ENCODE results near the gene PHF11.
A peak's percentile ranks its signal among the peaks of the same experiment; 100 is the strongest.

The PHF11 gene

DNA sequence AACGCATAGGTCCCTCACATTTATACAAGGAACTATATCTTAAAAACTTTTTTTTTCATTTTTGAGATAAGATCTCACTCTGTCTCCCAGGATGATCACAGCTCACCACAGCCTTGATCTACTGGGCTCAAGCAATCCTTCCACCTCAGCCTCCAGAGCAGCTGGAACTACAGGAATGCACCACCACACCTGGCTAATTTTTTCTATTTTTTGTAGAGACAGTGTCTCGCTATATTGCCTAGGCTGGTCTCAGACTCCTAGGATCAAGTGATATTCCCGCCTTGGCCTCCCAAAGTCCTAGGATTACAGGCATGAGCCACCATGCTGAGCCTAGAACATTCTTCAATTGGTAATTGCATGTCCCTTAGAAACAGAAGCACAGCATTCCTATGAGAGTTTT lies 47.9 kb downstream of the PHF11 start:
- DNase-seq (no peak), ATAC-seq (ENCODE audit: insufficient read depth, low read depth) (no peak)
- Histone ChIP-seq H3K36me3 (ENCODE audit: insufficient read depth, low read length) (peaks cover 78% of the 10 kb centered on the region), H3K9ac (ENCODE audit: low read depth, low read length) (no peak overlapping the region), H2AFZ (ENCODE audit: low read depth, low read length) (no peak overlapping the region), H3K4me3 (ENCODE audit: low read depth in 1 of 2, low read length in 2 of 2) (no peak overlapping the region), H3K4me1 (ENCODE audit: insufficient read depth, low read length) (no peaks in the 10 kb centered on the region), H3K27me3 (ENCODE audit: insufficient read depth, low read length, poor library complexity) (no peaks in the 10 kb centered on the region), H4K20me1 (ENCODE audit: insufficient read depth, low read length) (no peaks in the 10 kb centered on the region), H3K27ac (ENCODE audit: low read length) (no peak overlapping the region), H3K9me3 (ENCODE audit: insufficient read depth, low read length, severe bottlenecking) (no peaks in the 10 kb centered on the region), H3K79me2 (ENCODE audit: insufficient read depth, low read length) (no peaks in the 10 kb centered on the region), H3K4me2 (ENCODE audit: insufficient read depth, low read length) (no peak overlapping the region)
- no peak for TF ChIP-seq EZH2 (IDR thresholded peaks at IDR 0.05; ENCODE audit: borderline replicate concordance, low read depth, low read length, severe bottlenecking)
- TF ChIP-seq, protein P1, sequence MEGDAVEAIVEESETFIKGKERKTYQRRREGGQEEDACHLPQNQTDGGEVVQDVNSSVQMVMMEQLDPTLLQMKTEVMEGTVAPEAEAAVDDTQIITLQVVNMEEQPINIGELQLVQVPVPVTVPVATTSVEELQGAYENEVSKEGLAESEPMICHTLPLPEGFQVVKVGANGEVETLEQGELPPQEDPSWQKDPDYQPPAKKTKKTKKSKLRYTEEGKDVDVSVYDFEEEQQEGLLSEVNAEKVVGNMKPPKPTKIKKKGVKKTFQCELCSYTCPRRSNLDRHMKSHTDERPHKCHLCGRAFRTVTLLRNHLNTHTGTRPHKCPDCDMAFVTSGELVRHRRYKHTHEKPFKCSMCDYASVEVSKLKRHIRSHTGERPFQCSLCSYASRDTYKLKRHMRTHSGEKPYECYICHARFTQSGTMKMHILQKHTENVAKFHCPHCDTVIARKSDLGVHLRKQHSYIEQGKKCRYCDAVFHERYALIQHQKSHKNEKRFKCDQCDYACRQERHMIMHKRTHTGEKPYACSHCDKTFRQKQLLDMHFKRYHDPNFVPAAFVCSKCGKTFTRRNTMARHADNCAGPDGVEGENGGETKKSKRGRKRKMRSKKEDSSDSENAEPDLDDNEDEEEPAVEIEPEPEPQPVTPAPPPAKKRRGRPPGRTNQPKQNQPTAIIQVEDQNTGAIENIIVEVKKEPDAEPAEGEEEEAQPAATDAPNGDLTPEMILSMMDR (IDR thresholded peaks at IDR 0.05; ENCODE audit: borderline replicate concordance, extremely low read depth, low read length, poor library complexity, severe bottlenecking) = no peak

- no peak for ATAC-seq (ENCODE audit: insufficient read depth, low read depth)
- Histone ChIP-seq H3K27me3 (ENCODE audit: insufficient read depth, low read length, poor library complexity) (no peaks in the 10 kb centered on the region), H3K9ac (ENCODE audit: low read depth, low read length) (no peak overlapping the region), H3K27ac (ENCODE audit: low read length) (no peak overlapping the region), H3K4me1 (ENCODE audit: insufficient read depth, low read length) (no peaks in the 10 kb centered on the region), H4K20me1 (ENCODE audit: insufficient read depth, low read length) (no peaks in the 10 kb centered on the region), H3K4me2 (ENCODE audit: insufficient read depth, low read length) (no peak overlapping the region), H3K36me3 (ENCODE audit: insufficient read depth, low read length) (peaks cover 79% of the 10 kb centered on the region), H2AFZ (ENCODE audit: low read depth, low read length) (no peak overlapping the region), H3K79me2 (ENCODE audit: insufficient read depth, low read length) (no peaks in the 10 kb centered on the region), H3K4me3 (ENCODE audit: low read depth in 1 of 2, low read length in 2 of 2) (no peak overlapping the region), H3K9me3 (ENCODE audit: insufficient read depth, low read length, severe bottlenecking) (no peaks in the 10 kb centered on the region)
- TF ChIP-seq EZH2 (IDR thresholded peaks at IDR 0.05; ENCODE audit: borderline replicate concordance, low read depth, low read length, severe bottlenecking) = no peak
- TF ChIP-seq, protein P1 (IDR thresholded peaks at IDR 0.05; ENCODE audit: borderline replicate concordance, extremely low read depth, low read length, poor library complexity, severe bottlenecking) = no peak
- no peak for DNase-seq
Observed at GRCh38 chr13:49545661-49546060, 49.9 kb downstream of the PHF11 start.

GRCh38 chr13:49546561-49546960 lies 50.8 kb downstream of the PHF11 start:
- ATAC-seq (ENCODE audit: insufficient read depth, low read depth) = no peak
- DNase-seq = no peak
- no peaks in the 10 kb centered on the region for H4K20me1 ChIP-seq (ENCODE audit: insufficient read depth, low read length)
- H3K27ac ChIP-seq (ENCODE audit: low read length) = no peak overlapping the region
- no peaks in the 10 kb centered on the region for H3K27me3 ChIP-seq (ENCODE audit: insufficient read depth, low read length, poor library complexity)
- H3K9me3 ChIP-seq (ENCODE audit: insufficient read depth, low read length, severe bottlenecking) = no peaks in the 10 kb centered on the region
- H3K9ac ChIP-seq (ENCODE audit: low read depth, low read length) = no peak overlapping the region
- H2AFZ ChIP-seq (ENCODE audit: low read depth, low read length) = no peak overlapping the region
- no peak overlapping the region for H3K4me3 ChIP-seq (ENCODE audit: low read depth in 1 of 2, low read length in 2 of 2)
- peaks cover 76% of the 10 kb centered on the region for H3K36me3 ChIP-seq (ENCODE audit: insufficient read depth, low read length)
- no peaks in the 10 kb centered on the region for H3K4me1 ChIP-seq (ENCODE audit: insufficient read depth, low read length)
- H3K4me2 ChIP-seq (ENCODE audit: insufficient read depth, low read length) = no peak overlapping the region
- no peaks in the 10 kb centered on the region for H3K79me2 ChIP-seq (ENCODE audit: insufficient read depth, low read length)
- TF ChIP-seq, protein P1 (IDR thresholded peaks at IDR 0.05; ENCODE audit: borderline replicate concordance, extremely low read depth, low read length, poor library complexity, severe bottlenecking) = no peak
- no peak for TF ChIP-seq EZH2 (IDR thresholded peaks at IDR 0.05; ENCODE audit: borderline replicate concordance, low read depth, low read length, severe bottlenecking)

DNA sequence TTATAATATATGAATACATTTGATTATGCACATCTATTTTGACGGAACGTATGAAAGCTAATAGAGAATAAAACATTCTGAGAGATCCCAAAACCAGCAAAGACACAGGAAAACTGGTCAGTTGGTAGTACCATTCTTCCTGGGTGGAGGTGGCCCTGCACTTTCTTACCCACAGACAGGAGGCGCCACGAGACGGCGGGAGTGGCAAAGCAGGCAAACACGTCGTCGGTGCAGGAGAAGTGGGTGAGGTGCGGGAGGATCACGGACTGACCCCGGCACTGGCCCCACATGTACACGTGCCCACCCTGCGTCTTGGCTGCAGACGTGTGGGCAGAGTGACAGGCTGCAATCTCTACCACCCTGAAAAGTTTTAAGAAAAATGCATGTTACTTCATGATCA lies 53.5 kb downstream of the PHF11 start:
- ATAC-seq (ENCODE audit: insufficient read depth, low read depth) (no peak), DNase-seq (no peak)
- Histone ChIP-seq H3K4me3 (ENCODE audit: low read depth in 1 of 2, low read length in 2 of 2) (no peak overlapping the region), H4K20me1 (ENCODE audit: insufficient read depth, low read length) (no peaks in the 10 kb centered on the region), H3K9me3 (ENCODE audit: insufficient read depth, low read length, severe bottlenecking) (no peaks in the 10 kb centered on the region), H3K4me1 (ENCODE audit: insufficient read depth, low read length) (no peaks in the 10 kb centered on the region), H3K27ac (ENCODE audit: low read length) (no peak overlapping the region), H3K4me2 (ENCODE audit: insufficient read depth, low read length) (no peak overlapping the region), H3K27me3 (ENCODE audit: insufficient read depth, low read length, poor library complexity) (no peaks in the 10 kb centered on the region), H3K36me3 (ENCODE audit: insufficient read depth, low read length) (peaks cover 78% of the 10 kb centered on the region), H3K79me2 (ENCODE audit: insufficient read depth, low read length) (no peaks in the 10 kb centered on the region), H2AFZ (ENCODE audit: low read depth, low read length) (no peak overlapping the region), H3K9ac (ENCODE audit: low read depth, low read length) (no peak overlapping the region)
- no peak for TF ChIP-seq EZH2 (IDR thresholded peaks at IDR 0.05; ENCODE audit: borderline replicate concordance, low read depth, low read length, severe bottlenecking)
- TF ChIP-seq, protein P1 (IDR thresholded peaks at IDR 0.05; ENCODE audit: borderline replicate concordance, extremely low read depth, low read length, poor library complexity, severe bottlenecking) = peak; percentile 38

Measured in DND-41 (cell line).